DOHH2 (cell line): Measurements from ENCODE around the gene LARGE1.

Experiments used
- H3F3A ChIP-seq: fragments of 200-600 bp; sonication (generic), shearing (Covaris generic); 2 replicates; pipeline ENCODE4 v1.6.0; 2016; ENCODE audit warnings: antibody characterized with exemption, mild to moderate bottlenecking; ENCODE audit not compliant: control insufficient read depth, insufficient read depth
- H3K27ac ChIP-seq: fragments of 200-600 bp; sonication (generic); 2 replicates; pipeline ENCODE4 v1.5.1; 2014; ENCODE audit warnings: low read depth, mild to moderate bottlenecking, low read length, moderate library complexity
- H3K27me3 ChIP-seq: fragments of 200-600 bp; sonication (generic); 2 replicates; pipeline ENCODE4 v1.6.1; 2014; ENCODE audit warnings: mild to moderate bottlenecking, low read length, mixed read lengths; ENCODE audit not compliant: control insufficient read depth
- H3K36me3 ChIP-seq: fragments of 200-600 bp; sonication (generic); 2 replicates; pipeline ENCODE4 v1.6.1; 2014; ENCODE audit warnings: mild to moderate bottlenecking, low read length, moderate library complexity, mixed read lengths; ENCODE audit not compliant: control insufficient read depth
- H3K4me1 ChIP-seq: fragments of 200-600 bp; sonication (generic); 2 replicates; pipeline ENCODE4 v1.6.1; 2014; ENCODE audit warnings: mild to moderate bottlenecking, low read length, mixed read lengths; ENCODE audit not compliant: control insufficient read depth
- H3K4me2 ChIP-seq: fragments of 200-600 bp; sonication (generic); 2 replicates; pipeline ENCODE4 v1.6.0; 2014; ENCODE audit warnings: mild to moderate bottlenecking, low read length, moderate library complexity
- H3K4me3 ChIP-seq: fragments of 200-600 bp; sonication (generic); 2 replicates; pipeline ENCODE4 v1.5.1; 2014; ENCODE audit warnings: mild to moderate bottlenecking, low read length, mixed read lengths
- H3K79me2 ChIP-seq: fragments of 200-600 bp; sonication (generic); 2 replicates; pipeline ENCODE4 v1.6.1; 2014; ENCODE audit warnings: mild to moderate bottlenecking, low read length, mixed read lengths; ENCODE audit not compliant: control insufficient read depth
- H3K9me2 ChIP-seq: fragments of 200-600 bp; sonication (generic); replicated peaks from 2 replicates; pipeline ENCODE4 v1.6.1; 2014; ENCODE audit warnings: mild to moderate bottlenecking, low read length, mixed read lengths; ENCODE audit not compliant: control insufficient read depth
- H3K9me3 ChIP-seq: fragments of 200-600 bp; sonication (generic); 2 replicates; pipeline ENCODE4 v1.6.1; 2014; ENCODE audit warnings: antibody characterized with exemption, low read length, mixed read lengths; ENCODE audit not compliant: control insufficient read depth, insufficient read depth
- H4K20me1 ChIP-seq: fragments of 200-600 bp; sonication (generic); 2 replicates; pipeline ENCODE4 v1.6.0; 2014; ENCODE audit warnings: low read depth, mild to moderate bottlenecking, antibody characterized with exemption, low read length, moderate library complexity; ENCODE audit not compliant: control insufficient read depth, insufficient read depth
- EZH2phosphoT487 ChIP-seq: fragments of 200-600 bp; sonication (generic); IDR thresholded peaks from 2 replicates; pipeline ENCODE4 v1.6.1; 2017; ENCODE audit warnings: borderline replicate concordance, mild to moderate bottlenecking, antibody characterized with exemption, low read length, moderate library complexity, mixed read lengths
- TF ChIP-seq, protein P1 (sequence below): fragments of 200-600 bp; sonication (generic); IDR thresholded peaks from one replicate; pipeline ENCODE4 v1.5.1; 2014; ENCODE audit warnings: antibody characterized with exemption, mild to moderate bottlenecking, low read depth, low read length; ENCODE audit not compliant: poor library complexity, severe bottlenecking

The LARGE1 gene

DNA sequence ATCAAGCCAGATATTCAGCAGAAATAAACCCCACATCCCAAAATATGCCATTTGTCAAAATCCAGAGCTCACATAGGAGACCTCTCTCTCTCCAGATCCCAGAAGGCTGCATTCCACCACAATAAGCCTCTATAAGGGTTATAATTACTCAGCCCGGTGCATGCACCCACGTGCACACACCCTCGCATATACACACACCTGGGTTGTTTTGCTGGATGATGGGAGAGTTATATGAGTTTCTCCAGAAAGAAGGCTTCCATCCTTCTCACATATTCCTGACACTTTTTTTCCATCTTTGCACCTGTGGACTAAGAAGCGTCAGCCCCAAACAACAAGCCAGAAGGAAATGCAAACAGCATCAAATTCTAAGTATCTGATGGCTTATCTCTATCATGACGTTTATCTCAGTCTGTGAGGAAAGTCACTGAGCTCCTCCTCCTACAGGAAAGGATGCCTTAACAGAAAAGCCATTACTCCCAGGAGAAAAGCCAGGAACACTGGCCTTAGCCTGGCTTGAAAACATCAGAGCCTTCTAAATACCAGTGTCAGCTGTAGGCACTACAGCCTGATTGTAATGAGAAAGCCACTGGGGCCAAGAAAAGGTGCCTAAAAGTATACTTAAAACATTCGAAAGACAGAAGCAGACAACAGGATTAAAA is 253.2 kb downstream of the LARGE1 start:
- Histone ChIP-seq H3K27me3 (no peaks in the 10 kb centered on the region), H3K4me3 (no peak overlapping the region), H4K20me1 (no peaks in the 10 kb centered on the region), H3K9me2 (no peaks in the 10 kb centered on the region), H3K9me3 (no peaks in the 10 kb centered on the region), H3K36me3 (no peaks in the 10 kb centered on the region), H3K4me1 (no peaks in the 10 kb centered on the region; the same call in 1 of the 2 replicates), H3K79me2 (no peaks in the 10 kb centered on the region), H3K27ac (no peak overlapping the region), H3K4me2 (no peak overlapping the region), H3F3A (no peaks in the 10 kb centered on the region)
- TF ChIP-seq, protein P1, sequence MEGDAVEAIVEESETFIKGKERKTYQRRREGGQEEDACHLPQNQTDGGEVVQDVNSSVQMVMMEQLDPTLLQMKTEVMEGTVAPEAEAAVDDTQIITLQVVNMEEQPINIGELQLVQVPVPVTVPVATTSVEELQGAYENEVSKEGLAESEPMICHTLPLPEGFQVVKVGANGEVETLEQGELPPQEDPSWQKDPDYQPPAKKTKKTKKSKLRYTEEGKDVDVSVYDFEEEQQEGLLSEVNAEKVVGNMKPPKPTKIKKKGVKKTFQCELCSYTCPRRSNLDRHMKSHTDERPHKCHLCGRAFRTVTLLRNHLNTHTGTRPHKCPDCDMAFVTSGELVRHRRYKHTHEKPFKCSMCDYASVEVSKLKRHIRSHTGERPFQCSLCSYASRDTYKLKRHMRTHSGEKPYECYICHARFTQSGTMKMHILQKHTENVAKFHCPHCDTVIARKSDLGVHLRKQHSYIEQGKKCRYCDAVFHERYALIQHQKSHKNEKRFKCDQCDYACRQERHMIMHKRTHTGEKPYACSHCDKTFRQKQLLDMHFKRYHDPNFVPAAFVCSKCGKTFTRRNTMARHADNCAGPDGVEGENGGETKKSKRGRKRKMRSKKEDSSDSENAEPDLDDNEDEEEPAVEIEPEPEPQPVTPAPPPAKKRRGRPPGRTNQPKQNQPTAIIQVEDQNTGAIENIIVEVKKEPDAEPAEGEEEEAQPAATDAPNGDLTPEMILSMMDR, result no peak
- no peak for TF ChIP-seq EZH2phosphoT487

DNA sequence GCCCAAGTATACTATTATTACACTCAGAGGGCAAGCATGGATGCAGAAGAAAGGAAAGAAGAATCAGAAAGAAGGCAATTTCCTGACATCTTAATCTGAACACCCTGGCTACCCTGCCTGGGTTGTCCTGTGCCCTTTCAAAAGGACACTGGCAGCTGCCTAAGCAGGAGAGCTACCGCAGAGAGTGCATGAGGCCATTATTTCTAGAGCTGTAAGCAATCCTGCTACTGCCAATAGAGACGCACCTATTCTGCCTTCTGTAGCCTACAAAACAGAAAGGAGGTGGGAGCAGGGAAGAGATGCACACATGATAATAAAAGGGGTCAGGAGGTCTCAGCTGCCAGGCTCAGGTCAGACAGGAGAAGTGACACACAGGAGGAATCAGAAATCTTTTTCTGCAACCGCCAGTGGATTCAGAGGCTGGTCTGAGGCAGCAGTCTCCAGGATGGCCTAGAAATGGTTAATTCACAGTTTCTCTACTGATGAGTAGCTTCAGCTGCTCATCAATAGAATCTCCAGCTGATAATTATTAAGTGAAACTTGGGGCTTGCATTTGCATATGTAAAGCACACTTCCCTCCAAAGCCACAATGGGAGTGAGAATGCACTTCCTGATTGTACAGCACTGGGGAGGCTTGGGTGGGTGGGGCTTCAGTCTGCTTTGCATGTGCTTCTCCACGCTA is 253.9 kb downstream of the LARGE1 start:
- Histone ChIP-seq H3F3A (no peaks in the 10 kb centered on the region), H3K27me3 (no peaks in the 10 kb centered on the region), H3K4me1 (no peaks in the 10 kb centered on the region; the same call in 1 of the 2 replicates), H3K4me3 (no peak overlapping the region), H3K9me3 (no peaks in the 10 kb centered on the region), H3K36me3 (no peaks in the 10 kb centered on the region), H3K79me2 (no peaks in the 10 kb centered on the region), H3K27ac (no peak overlapping the region), H3K4me2 (no peak overlapping the region), H3K9me2 (no peaks in the 10 kb centered on the region), H4K20me1 (no peaks in the 10 kb centered on the region)
- TF ChIP-seq, protein P1, result no peak
- TF ChIP-seq EZH2phosphoT487, result no peak

DNA sequence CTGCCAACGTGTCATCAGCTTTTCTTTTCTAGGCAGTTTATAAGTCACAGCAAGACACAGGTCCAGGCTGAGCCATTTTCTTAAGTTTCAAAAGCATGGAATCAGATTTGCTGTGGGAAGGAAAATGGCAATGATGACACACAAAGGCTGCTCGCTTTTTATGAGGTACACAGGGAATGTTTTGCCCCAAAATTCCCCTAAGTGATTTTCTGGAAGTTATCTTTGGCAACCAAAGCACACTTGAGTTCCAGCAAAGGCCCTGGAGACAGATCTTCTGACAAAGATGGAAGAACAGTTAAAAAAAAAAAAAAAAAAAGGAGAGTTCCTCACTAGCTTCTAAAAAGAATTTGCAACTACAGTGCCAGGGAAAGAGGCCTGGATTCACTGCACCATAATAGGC is 260.8 kb downstream of the LARGE1 start:
- Histone ChIP-seq H3K27me3 (no peaks in the 10 kb centered on the region), H3K9me2 (no peaks in the 10 kb centered on the region), H3K4me1 (no peaks in the 10 kb centered on the region), H3K79me2 (no peaks in the 10 kb centered on the region), H3K4me3 (no peak overlapping the region), H3K4me2 (no peak overlapping the region), H3K9me3 (no peaks in the 10 kb centered on the region), H4K20me1 (no peaks in the 10 kb centered on the region), H3K36me3 (no peaks in the 10 kb centered on the region), H3K27ac (no peak overlapping the region), H3F3A (no peaks in the 10 kb centered on the region)
- TF ChIP-seq, protein P1, result no peak
- no peak for TF ChIP-seq EZH2phosphoT487
